NCI-H2196 treated with DMSO at 0.1 percent for 48 hours (cell line): ENCODE data around the gene IL15.
"Not testable (repeated sequence)": the region's sequence is repeated elsewhere in the genome, so short reads cannot be mapped to it uniquely, and the experiment has no call there.

Experiments
- DNase-seq: peaks from one replicate; lab custom pipeline; 2025; ENCODE audit not compliant: unreplicated experiment; lab: John Stamatoyannopoulos, UW

IL15 gene

DNA sequence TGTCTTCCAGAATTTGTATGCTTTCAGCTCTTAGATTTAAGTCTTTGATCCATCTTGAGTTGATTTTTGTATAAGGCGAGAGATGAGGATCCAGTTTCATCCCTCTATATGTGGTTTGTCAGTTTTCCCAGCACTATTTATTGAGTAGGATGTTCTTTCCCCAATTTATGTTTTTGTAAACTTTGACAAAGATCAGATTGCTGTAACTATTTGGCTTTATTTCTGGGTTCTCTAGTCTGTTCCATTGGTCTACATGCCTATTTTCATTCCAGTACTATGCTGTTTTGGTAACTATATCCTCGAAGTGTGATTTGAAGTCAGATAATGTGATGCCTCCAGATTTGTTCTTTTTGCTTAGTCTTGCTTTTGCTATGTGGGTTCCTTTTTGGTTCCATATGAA lies 60.7 kb downstream of the IL15 start:
- no peak for DNase-seq

GRCh38 chr4:141702472-141703182 lies 66.2 kb downstream of the IL15 start:
- no peak for DNase-seq

DNA sequence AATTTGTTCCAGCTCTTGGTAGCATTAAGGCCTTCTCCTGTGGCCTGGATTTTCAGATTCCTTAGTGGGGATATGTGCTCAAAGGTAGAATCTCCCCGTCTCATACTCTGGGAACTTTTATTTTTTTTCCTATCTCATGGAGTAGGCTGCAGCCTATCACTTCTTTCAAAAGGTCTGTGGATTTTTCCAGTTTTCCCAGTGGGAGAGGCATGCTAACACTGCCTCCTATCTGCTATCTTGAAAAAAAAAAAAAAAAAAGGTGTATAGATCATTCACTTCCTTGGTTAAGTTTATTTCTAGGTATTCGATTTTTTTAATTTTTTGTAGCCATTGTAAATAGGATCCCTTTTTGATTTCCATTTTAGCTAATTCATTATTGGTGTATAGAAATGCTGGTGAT lies 67.1 kb downstream of the IL15 start:
- DNase-seq = no peak

GRCh38 chr4:141705048-141705746 lies 68.8 kb downstream of the IL15 start:
- no peak for DNase-seq

- no peak for DNase-seq
Measured at GRCh38 chr4:141705747-141706377, 69.5 kb downstream of the IL15 start.

- DNase-seq = no peak
Measured at GRCh38 chr4:141706445-141706844, 70.1 kb downstream of the IL15 start.

GRCh38 chr4:141711211-141711610 lies 74.8 kb downstream of the IL15 start:
- no peak for DNase-seq

DNA sequence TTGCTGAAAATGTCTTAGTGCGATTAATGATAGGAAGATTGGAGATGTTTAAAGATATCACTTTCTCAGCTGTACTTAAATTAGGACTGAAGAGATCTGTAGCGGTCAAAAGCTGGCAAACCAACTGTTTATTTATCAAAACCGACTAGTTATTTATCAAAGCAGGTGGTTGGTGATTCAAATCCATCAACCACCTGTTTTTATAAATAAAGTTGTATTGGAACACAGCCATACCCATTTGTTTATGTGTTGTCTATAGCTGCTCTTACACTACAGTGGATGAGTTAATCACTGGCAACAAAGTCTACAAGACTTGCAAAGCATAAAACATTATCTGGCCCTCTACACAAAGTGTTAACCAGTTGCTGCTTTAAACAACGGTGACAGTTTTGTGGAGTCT lies 76.8 kb downstream of the IL15 start:
- no peak for DNase-seq

GRCh38 chr4:141713771-141714445 lies 77.5 kb downstream of the IL15 start:
- no peak for DNase-seq

DNA sequence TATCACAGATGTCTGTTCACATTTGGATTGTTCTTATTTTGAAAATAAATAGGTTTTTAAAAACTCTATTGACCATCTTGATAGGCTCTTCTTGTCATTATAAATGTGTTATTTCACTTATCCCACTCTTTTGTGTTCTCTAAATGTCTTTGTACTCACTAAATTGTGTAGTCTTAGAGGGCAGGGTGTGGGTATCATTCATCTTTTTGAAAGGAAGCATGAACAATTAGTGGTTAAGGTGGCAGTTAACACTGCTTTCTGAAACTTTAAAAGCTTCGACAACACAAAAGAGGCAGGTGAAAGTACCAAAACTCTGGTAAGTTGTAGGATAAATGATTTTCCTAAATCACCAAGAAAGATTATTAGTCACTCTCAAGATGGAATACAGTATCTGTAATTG lies 83.2 kb downstream of the IL15 start:
- no peak for DNase-seq

DNA sequence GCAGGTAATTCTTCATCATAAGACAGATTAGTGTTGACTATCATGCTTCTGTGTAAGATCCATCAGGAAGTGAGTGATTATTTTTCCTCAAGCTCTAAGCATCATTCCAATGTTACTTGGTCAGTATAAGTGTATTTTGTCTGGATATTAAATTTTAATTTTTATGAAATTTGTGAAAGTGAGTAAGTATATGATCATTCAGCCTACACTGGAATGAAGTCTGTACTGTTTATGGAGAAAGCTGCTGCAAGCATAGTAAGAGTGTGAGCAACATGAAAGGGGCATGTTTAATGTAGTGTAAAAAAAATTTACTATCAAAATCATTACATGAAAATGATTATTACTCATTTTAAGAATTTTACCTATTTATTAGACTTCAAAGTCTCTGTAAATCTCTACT lies 84.8 kb downstream of the IL15 start:
- DNase-seq = no peak

DNA sequence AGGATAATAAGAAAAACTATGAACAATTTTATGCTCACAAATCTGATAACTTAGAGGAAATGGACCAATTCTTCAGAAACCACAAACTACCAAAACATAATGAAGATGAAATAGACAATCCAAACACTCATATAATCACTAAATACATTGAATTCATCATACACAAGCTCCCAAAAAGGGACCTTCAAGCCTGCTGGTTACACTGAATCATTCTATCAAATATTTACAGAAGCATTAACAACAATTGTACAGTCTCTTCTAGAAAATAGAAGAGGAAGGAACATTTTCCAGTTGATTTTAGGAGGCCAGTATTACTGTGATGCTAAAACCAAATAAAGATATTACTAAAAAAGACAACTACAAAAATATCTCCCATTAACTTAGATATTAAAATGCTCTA lies 88.3 kb downstream of the IL15 start:
- DNase-seq = no peak

GRCh38 chr4:141727420-141727819 lies 91.0 kb downstream of the IL15 start:
- no peak for DNase-seq

DNA sequence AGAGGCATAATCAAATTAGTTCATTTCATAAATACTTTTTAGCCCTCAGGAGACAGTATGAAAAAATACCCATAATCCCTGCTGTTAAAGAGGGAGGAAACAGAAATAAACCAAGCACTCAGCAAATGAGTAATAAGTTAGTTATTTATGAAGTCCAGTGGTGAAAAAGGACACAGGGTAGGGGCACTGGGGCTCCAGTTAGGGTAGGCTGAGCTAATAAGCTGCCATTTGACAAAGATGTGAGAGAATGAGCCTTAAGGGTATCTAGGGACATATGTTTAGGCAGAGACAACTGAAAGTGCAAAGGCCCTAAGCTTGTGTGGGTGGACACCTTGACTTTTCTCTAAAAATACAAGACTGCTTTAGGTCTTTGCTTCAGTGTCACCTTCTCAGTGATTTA lies 94.4 kb downstream of the IL15 start:
- no peak for DNase-seq

- DNase-seq = no peak
Measured at GRCh38 chr4:141731481-141731880, 95.1 kb downstream of the IL15 start.

- DNase-seq = no peak
Measured at GRCh38 chr4:141739636-141740035, 103.3 kb downstream of the IL15 start.

GRCh38 chr4:141746026-141746425 lies 109.6 kb downstream of the IL15 start:
- no peak for DNase-seq

GRCh38 chr4:141751806-141752205 lies 115.4 kb downstream of the IL15 start:
- DNase-seq = not testable (repeated sequence)

GRCh38 chr4:141757287-141757686 lies 120.9 kb downstream of the IL15 start:
- DNase-seq = no peak

- no peak for DNase-seq
Measured at GRCh38 chr4:141759796-141760425, 123.5 kb downstream of the IL15 start.

- no peak for DNase-seq
Measured at GRCh38 chr4:141761926-141762325, 125.5 kb downstream of the IL15 start.
